HEK293T (cell line): ENCODE measurements around the gene ATP13A2.
"Not testable (repeated sequence)": the region's sequence is repeated elsewhere in the genome, so short reads cannot be mapped to it uniquely, and the experiment has no call there.

Source experiments
- CTCF ChIA-PET: fragments of 350-600 bp; formaldehyde crosslinking; extraction: SDS; loops from one replicate; lab custom pipeline; 2021; ENCODE audit warnings: antibody characterized with exemption, inconsistent platforms; lab: Yijun Ruan, JAX
- POLR2A ChIA-PET: fragments of 350-600 bp; formaldehyde crosslinking; extraction: SDS; loops from one replicate; lab custom pipeline; 2020; ENCODE audit warnings: antibody characterized with exemption, inconsistent platforms; lab: Yijun Ruan, JAX
- DNase-seq: peaks from one replicate; pipeline ENCODE4 v3.0.0; 2012; ENCODE audit warnings: mixed read lengths; ENCODE audit errors: extremely low spot score
- ARNT ChIP-seq: fragments of 450-650 bp; IDR thresholded peaks from 2 replicates; pipeline ENCODE4 v1.6.1; 2017; ENCODE audit warnings: mild to moderate bottlenecking
- BHLHE40 ChIP-seq: fragments of 450-650 bp; IDR thresholded peaks from 2 replicates; pipeline ENCODE4 v1.6.1; 2016; ENCODE audit warnings: mild to moderate bottlenecking, moderate library complexity, borderline replicate concordance
- CTBP1 ChIP-seq: fragments of 450-650 bp; IDR thresholded peaks from 2 replicates; pipeline ENCODE4 v1.6.1; 2016; ENCODE audit warnings: borderline replicate concordance
- ELF4 ChIP-seq: fragments of 450-650 bp; IDR thresholded peaks from 2 replicates; pipeline ENCODE4 v1.6.1; 2017; ENCODE audit warnings: antibody characterized with exemption
- FOXA1 ChIP-seq: fragments of 450-650 bp; IDR thresholded peaks from 2 replicates; pipeline ENCODE4 v1.6.1; 2016; ENCODE audit warnings: mild to moderate bottlenecking
- FOXK2 ChIP-seq: fragments of 450-650 bp; IDR thresholded peaks from 2 replicates; pipeline ENCODE4 v1.6.1; 2016; ENCODE audit warnings: mild to moderate bottlenecking
- FOXM1 ChIP-seq: fragments of 450-650 bp; IDR thresholded peaks from 2 replicates; pipeline ENCODE4 v1.6.1; 2017; ENCODE audit warnings: mild to moderate bottlenecking, borderline replicate concordance
- HDGF ChIP-seq: fragments of 450-650 bp; IDR thresholded peaks from 2 replicates; pipeline ENCODE4 v1.6.1; 2017; ENCODE audit warnings: antibody characterized with exemption, borderline replicate concordance
- L3MBTL2 ChIP-seq: fragments of 450-650 bp; conservative IDR thresholded peaks from 2 replicates; pipeline ENCODE4 v1.6.1; 2016; ENCODE audit warnings: mild to moderate bottlenecking
- LEF1 ChIP-seq: fragments of 450-650 bp; IDR thresholded peaks from 2 replicates; pipeline ENCODE4 v1.6.1; 2017; ENCODE audit warnings: mild to moderate bottlenecking, borderline replicate concordance
- NFRKB ChIP-seq: fragments of 450-650 bp; IDR thresholded peaks from 2 replicates; pipeline ENCODE4 v1.6.1; 2016; ENCODE audit warnings: mild to moderate bottlenecking, moderate library complexity
- SP1 ChIP-seq: fragments of 450-650 bp; IDR thresholded peaks from 2 replicates; pipeline ENCODE4 v1.6.1; 2017
- SUZ12 ChIP-seq: fragments of 450-650 bp; IDR thresholded peaks from 2 replicates; pipeline ENCODE4 v1.6.1; 2016; ENCODE audit warnings: mild to moderate bottlenecking
- TARDBP ChIP-seq: fragments of 450-650 bp; IDR thresholded peaks from 2 replicates; pipeline ENCODE4 v1.6.1; 2016
- ZNF384 ChIP-seq: fragments of 450-650 bp; IDR thresholded peaks from 2 replicates; pipeline ENCODE4 v1.6.1; 2016
- TF ChIP-seq, protein P1 (sequence below): fragments of 450-650 bp; IDR thresholded peaks from 2 replicates; pipeline ENCODE4 v1.6.1; 2016

The ATP13A2 gene

GRCh38 chr1:16965486-16966067, 46.2 kb downstream of the ATP13A2 start:
- POLR2A ChIA-PET: no interaction called here

GRCh38 chr1:16964169-16964568, 47.6 kb downstream of the ATP13A2 start:
- CTCF ChIA-PET: interaction anchor here (0.7 kb wide), 1 partner anchor 352 kb away, joined by 3 read pairs; no protein-coding TSS in a partner anchor
- DNase-seq, POLR2A ChIA-PET: not testable (repeated sequence)

More at GRCh38 chr1:16965486-16966067, 46.2 kb downstream of the ATP13A2 start:
- TF ChIP-seq L3MBTL2 (no peak), SP1 (no peak), LEF1 (no peak), BHLHE40 (no peak), FOXK2 (no peak), ZNF384 (no peak), FOXM1 (no peak), CTBP1 (no peak), FOXA1 (no peak), TARDBP (no peak), SUZ12 (no peak), ELF4 (no peak), NFRKB (no peak), HDGF (no peak)
- TF ChIP-seq, protein P1, sequence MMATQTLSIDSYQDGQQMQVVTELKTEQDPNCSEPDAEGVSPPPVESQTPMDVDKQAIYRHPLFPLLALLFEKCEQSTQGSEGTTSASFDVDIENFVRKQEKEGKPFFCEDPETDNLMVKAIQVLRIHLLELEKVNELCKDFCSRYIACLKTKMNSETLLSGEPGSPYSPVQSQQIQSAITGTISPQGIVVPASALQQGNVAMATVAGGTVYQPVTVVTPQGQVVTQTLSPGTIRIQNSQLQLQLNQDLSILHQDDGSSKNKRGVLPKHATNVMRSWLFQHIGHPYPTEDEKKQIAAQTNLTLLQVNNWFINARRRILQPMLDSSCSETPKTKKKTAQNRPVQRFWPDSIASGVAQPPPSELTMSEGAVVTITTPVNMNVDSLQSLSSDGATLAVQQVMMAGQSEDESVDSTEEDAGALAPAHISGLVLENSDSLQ: no peak
- CTCF ChIA-PET: no interaction called here
- DNase-seq: no peak

- TF ChIP-seq ELF4: no peak
- TF ChIP-seq ARNT: no peak
- TF ChIP-seq, protein P1: no peak
- no peak for TF ChIP-seq BHLHE40
- TF ChIP-seq NFRKB: no peak
- TF ChIP-seq FOXK2: no peak
- TF ChIP-seq HDGF: no peak
- no peak for TF ChIP-seq LEF1
- TF ChIP-seq ZNF384: no peak
- no peak for TF ChIP-seq L3MBTL2
- TF ChIP-seq FOXM1: no peak
- TF ChIP-seq FOXA1: no peak
- TF ChIP-seq CTBP1: no peak
- TF ChIP-seq SP1: no peak
- TF ChIP-seq TARDBP: no peak
- POLR2A ChIA-PET: interaction anchor here (1.2 to 2.2 kb wide), 5 partner anchors 9 to 56 kb away, joined by 3 to 8 read pairs (median 5); partner anchors contain the start of gene MFAP2
- CTCF ChIA-PET: interaction anchor here (0.6 to 1.8 kb wide), 4 partner anchors 10 to 91 kb away, joined by 3 to 18 read pairs (median 6); no protein-coding TSS in a partner anchor
- no peak for DNase-seq
Observed at GRCh38 chr1:16961297-16962133, 50.2 kb downstream of the ATP13A2 start.

DNA sequence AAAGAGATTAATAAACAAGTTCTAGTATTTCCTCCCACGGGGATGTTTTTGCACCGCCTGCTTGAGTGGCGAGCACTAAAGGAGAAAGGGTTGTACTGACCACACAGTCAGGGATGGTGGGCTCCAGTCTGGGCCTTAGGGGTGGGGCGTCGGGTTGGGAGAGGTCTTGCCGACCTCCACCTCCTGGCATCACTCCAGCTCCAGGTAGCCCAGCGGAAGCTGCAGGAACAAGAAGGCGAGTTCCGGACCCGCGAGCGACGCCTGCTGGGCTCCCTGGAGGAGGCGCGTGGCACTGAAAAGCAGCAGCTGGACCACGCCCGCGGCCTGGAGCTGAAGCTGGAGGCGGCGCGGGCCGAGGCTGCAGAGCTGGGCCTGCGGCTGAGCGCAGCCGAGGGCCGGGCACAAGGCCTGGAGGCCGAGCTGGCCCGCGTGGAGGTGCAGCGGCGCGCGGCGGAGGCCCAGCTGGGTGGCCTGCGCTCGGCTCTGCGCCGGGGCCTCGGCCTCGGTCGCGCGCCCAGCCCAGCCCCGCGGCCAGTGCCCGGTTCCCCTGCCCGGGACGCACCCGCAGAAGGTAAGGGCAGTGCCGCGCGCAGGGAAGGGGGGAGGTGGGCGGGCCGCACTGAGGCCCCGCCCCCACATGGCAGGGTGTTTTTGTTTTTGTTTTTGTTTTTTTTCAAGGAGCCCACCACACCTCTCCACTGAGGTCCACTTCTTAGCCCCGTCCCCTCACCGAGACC, 51.0 kb downstream of the ATP13A2 start:
- DNase-seq: peak; percentile 76
- CTCF ChIA-PET: interaction anchor here (0.6 to 1.8 kb wide), 9 partner anchors 9 to 340 kb away, joined by 3 to 18 read pairs (median 6); no protein-coding TSS in a partner anchor
- POLR2A ChIA-PET: interaction anchor here (0.6 to 2.2 kb wide), 9 partner anchors 9 to 90 kb away, joined by 3 to 8 read pairs (median 3); partner anchors contain the start of gene MFAP2
- TF ChIP-seq ZNF384 (no peak), SUZ12 (no peak), LEF1 (no peak; the same call in 1 of the 2 replicates)

- TF ChIP-seq BHLHE40: no peak
- TF ChIP-seq ZNF384: no peak
- TF ChIP-seq, protein P1: no peak
- TF ChIP-seq TARDBP: no peak
- no peak for TF ChIP-seq FOXA1
- no peak for TF ChIP-seq FOXM1
- CTCF ChIA-PET: no interaction called here
- no peak for DNase-seq
- POLR2A ChIA-PET: no interaction called here
Observed at GRCh38 chr1:16958475-16958874, 53.3 kb downstream of the ATP13A2 start.

- DNase-seq: no peak
- TF ChIP-seq FOXM1: no peak
- no peak for TF ChIP-seq SP1
- TF ChIP-seq NFRKB: no peak
- no peak for TF ChIP-seq FOXK2
- TF ChIP-seq, protein P1: no peak
- TF ChIP-seq ELF4: no peak
- no peak for TF ChIP-seq SUZ12
- TF ChIP-seq TARDBP: no peak
- no peak for TF ChIP-seq ARNT
- TF ChIP-seq FOXA1: no peak
- TF ChIP-seq HDGF: no peak
- ChIA-PET CTCF (interaction anchor here (0.6 kb wide), 1 partner anchor 90 kb away, joined by 3 read pairs; no protein-coding TSS in a partner anchor), POLR2A (no interaction called here)
Observed at GRCh38 chr1:16957731-16958130, 54.0 kb downstream of the ATP13A2 start.
